HG03045 (cell line): Measurements from ENCODE around the gene ANKRD39.
"Not testable (repeated sequence)": the region's sequence is repeated elsewhere in the genome, so short reads cannot be mapped to it uniquely, and the experiment has no call there.

ENCODE experiments used
- ATAC-seq: cut with Tn5 transposase; IDR thresholded peaks from one replicate; pipeline ENCODE4 v1.9.1; 2021; ENCODE audit warnings: mild to moderate bottlenecking, moderate library complexity; ENCODE audit not compliant: unreplicated experiment

ANKRD39 gene

DNA sequence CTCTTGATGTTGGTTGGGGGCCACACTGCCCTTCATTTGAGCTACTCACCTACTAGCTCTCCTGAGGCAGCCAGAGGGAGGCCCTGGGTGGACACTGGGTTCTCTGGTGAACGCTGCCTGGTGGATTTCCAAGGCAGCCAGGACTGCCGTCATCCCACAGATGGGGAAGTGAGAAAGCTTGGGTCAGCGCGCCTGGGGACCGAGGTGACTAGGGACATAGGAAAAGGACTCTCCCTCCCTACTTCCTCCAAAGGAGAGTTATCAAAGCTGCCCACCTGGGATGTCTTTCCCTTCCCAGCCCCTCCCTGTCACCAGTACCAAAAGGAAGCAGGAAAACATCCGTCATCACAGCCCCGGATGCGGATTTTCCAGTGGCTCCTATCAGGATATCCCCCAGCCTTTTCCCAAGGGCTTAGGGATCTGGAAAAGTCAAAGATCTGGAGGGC is 15.9 kb upstream of the ANKRD39 start:
- no peak for ATAC-seq

DNA sequence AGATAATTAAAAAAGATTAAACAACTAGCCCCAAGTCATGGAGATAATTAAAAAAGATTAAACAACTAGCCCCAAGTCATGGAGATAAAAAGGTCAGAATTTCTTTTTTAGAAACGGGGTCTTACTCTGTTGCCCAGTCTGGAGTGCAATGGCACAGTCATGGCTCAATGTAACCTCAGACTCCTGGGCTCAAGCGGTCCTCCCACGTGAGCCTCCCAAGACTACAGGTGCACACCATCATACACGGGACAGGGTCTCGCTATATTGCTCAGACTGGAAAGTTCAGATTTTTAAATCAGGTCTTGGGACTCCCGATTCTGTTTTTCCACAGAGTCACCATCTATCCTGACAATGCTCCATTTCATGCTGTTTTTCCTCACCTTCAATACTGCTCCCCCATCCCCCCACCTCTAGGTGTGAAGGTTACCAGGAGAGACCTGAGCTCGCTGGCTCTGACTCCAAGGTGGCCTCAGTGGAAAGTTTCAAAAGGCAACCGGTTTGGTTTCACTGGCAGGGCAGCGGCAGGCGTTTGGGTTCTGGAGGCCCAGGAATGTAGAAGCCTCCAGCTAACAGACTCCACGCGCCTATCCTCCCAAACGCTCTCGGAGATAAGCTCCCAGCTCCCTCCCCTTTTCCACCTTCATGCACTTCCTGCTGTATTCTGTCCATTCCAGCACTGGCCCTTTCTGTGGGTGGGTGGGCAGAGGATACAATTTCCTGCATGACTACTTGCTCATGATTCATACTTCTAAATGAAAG is 15.0 kb upstream of the ANKRD39 start:
- no peak for ATAC-seq

DNA sequence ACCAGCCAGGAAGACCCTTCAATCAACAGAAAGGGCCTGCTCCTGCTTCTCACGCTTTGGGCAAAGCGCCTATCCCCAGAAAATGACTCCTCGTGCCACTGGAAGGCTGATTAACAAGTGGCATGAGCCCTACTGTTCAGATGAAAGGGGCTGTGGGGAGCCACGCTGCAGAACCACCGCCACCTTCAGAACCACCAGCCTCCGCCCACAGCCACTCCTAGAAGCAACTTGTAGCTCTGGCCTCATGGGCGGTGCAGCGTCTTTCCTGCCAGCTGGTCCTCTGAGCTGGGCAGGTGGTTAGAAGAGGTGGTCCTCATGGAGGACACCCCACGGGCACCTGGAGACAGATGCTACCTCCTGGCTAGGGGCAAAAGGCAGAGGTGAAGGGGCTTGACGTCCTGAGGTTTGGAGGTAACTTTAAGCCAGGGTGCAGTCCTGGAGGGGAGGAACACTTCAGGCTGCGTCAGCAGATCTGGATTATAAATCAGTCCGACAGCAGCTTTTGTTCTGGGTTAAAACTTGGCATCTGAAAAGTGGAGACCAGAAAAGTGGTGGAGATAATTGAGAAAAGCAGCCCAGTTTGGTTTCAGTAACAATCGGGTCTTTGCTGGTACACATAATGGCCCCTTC is 12.9 kb upstream of the ANKRD39 start:
- ATAC-seq, result no peak

DNA sequence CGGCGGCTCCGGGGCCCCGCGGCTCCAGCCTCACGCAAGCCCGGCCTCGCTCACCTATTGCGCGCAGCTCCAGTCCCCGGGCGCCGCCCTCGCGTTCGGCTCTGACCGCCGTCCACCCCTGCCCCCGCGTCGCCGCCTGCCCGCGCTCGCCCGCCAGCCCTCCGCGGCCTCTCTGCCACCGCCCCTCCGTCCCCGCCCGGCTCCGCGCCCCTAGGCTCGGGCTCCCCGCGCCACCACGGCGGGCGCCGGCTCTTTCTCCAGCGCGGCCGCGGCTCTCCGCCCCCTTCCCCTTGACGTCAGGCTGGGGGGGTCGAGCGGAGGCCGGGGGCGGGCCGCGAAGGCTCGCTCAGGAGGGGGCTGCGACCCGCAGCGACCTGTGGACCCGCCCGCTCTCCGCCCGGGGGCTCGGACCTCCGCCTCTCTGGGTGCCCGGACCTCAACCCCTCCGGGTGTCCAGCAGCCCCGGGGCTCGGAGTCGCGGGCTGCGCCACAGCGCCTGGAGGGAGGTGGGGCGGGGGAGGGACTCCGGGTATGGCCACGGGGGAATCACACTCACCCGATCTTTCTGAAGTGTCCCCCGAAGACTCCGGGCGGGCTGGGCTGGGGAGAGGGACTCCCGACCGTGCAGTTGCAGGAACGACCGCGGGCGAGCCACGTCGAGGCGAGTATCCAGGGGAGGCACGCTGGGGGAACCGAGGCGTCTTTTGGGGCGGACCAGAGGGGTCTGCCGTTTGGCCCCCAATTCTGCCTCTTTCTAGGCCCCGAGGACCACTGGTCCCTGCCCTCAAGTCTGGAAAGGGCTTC is 12.2 kb upstream of the ANKRD39 start, which contains the start of gene SEMA4C:
Gene SEMA4C (minus strand): TSS at position 259 of the 804 bp plus-strand sequence. CDS start 2,194 bp downstream, outside the sequence.
- no peak for ATAC-seq

DNA sequence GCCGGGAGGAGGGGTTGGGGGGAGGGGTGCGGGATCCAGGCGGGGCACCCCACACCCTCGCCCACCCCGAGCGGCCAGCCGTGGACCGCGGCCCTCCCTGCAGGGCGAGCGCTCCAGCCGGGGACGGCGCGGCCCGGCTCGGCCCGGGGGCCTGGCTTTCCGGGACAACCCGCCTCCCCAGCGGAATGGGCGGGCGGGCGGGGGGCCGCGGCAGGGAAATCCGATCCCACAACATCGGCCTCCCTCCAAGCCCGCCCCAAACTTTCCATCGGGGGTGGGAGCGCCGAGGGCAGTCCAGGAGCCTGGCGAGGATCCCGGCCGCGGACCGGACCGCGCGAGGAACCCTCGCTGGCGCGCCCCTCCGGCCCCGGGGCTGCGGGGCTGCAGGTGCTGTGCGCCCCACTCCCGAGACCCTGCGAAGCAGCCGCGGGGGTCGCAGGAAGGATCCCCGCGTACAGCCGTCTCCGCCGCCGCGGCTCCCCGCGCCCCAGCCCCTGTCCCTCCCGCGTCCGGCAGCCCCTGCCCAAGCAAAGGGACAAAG is 11.5 kb upstream of the ANKRD39 start:
- ATAC-seq, result peak; percentile 11

DNA sequence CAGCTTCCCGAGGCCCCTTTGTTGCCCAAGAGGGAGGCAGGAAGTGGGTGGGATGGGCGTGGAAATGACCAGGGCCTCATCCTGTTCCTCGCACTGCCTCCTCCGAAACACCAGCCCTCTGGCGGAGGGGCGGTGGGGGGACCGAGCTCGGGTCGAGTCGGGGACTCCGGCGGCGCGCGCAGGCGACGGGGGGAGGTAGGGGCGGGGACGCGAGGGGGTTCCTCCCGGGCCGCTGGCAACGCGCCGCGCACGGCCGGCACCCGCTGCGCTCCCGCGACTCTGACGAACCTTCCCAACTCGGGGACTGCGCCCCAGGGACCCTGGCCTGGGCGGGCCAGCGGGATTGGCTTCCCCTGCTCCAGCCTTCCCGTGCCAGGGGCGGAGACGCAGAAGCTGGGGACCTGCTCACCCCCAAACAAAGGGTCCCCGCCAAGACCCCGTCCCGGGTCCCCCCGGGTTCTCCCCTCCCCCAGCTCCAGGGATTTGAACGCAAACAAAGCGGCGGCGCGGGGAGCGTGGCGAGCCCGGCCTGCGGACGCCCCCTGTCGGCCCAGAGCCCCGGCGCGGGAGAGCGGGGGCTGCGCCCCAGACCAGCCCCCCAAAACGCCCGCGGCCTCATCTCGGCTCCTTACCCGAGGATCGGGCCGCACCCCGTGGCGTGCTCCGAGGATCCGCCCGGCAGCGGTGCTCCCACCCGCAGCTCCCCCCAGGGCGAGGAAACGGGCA is 10.9 kb upstream of the ANKRD39 start:
- ATAC-seq, result peak; percentile 41

DNA sequence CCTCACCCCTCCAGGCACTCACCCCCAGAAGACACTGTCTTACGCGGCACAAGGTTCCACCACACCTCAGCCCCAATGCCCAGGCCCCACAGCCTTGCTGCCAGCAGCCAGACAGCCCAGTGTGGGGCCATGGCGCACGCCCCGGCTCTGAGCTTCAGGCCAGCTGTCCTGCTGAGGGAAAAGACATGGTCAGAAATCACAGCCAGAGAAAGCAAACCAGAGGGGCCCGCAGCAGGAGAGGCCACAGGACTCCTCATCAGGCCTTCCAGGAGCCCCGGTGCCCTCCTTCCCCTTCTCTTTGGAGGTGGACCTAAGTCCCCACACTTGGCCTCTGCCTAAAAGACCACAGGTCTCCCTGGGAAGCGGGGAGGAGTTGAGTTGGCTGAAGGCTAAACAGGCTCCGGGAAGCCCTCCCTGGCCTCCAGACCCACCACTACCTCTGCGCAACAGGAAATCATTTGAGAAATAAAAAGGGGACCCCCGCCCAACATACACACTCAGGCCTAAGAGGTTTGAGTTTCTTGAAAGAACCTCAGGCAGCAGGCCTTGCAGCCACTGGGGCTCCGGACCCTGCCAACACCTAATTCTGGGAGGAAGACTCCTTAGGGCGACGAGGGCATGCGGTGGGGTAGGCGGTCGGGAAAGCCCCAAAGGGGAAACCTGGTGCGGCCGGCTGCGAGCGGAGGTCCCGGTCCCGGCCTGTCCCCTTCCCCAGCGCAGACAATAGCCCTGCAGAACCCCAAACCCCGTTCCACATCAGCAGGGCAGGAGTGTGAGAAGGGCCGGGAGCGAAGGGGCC is 10.1 kb upstream of the ANKRD39 start:
- peak; percentile 13 for ATAC-seq

DNA sequence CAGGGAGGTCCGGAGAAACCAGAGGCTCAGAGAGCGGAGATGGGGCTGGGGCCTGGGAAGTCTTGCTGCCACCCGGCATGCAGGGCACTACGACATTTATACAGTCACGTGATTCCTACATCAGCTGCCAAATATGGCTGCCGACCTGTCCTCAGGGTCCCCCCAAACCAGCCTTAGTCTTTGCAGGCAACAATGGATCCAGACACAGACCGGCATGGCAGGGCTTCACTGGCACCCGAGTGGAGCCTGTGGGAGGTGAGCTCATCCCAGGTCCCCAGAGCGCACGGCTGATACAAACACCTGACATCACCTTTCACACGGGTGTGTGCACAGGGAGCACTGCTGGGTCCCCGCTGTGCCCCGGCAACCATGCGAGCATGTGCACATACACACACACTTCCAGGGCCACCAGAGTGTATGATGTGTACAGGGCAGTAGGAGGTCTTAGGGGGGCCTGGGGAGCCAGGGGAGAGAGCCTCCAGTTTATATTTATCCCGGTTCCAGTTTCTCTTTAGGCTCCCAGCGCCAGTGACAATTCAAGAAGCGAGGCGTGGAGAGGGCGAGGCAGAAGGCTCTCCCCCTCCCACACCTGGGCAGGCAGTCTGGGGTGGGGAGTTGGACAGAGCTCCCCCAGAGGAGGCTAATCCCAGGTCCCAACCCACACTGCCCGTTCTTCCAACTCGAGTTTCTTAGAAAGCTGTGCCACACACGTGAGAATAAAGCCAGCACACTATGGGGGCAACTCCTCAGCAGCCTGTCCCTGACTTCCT is 9.4 kb upstream of the ANKRD39 start:
- ATAC-seq, result no peak

DNA sequence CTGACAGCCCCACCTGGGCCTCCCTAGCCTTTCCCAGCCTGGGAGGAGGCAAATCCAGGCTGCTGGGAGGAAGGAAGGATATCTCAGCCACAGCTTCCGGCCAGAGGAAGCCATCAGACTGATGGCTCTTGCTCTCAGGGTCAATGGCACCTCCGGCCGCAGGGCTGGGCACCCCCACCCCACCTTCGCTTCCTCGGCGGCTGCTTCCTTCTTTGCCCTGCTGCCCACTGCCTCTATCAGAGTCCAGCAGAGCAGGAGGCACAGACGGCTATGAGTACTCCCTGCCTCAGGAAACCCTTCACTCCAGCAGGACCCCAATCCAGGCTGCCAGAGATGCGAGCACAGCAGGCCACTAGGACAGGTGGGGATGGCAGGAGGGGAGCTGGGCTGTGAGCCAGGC is 8.8 kb upstream of the ANKRD39 start:
- ATAC-seq, result no peak

DNA sequence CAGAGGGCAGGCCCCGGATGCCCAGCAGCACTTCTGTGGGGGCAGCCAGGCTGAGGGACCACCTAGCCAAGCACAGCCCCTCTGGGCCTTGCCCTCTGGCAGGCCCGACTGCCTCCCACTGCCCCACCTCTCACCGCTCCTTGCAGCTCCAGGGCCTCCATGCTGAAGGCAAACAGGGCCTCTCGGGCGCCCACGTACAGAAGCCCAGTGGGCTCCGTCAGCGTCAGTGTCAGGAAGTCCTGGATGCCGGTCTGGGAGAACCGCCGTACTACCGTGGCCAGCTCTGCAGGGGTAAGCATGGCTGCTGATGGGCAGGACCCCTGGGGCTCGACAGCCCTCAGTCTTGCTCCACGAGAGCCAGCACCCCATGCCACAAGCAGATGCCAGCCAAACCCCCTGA is 8.3 kb upstream of the ANKRD39 start:
- ATAC-seq, result no peak

DNA sequence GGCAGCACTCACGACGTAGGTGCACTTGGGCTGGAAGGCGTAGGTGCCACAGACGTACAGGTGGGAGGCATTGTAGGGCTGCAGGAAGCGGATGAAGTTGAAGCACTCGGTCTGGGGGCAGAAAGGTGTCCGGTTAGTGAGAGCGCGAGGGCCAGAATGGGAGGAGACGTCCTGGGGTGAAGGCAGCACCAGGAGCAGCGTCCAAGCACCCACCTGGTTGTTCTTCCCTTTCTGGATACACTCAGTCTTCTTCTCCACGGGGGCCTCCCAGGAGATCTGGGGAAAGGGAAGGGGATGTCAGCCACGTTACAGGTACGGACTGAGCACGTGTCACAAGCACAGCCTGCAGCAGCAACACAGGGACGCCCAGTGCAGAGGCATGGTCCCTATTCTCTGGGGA is 7.8 kb upstream of the ANKRD39 start:
- ATAC-seq, result no peak

DNA sequence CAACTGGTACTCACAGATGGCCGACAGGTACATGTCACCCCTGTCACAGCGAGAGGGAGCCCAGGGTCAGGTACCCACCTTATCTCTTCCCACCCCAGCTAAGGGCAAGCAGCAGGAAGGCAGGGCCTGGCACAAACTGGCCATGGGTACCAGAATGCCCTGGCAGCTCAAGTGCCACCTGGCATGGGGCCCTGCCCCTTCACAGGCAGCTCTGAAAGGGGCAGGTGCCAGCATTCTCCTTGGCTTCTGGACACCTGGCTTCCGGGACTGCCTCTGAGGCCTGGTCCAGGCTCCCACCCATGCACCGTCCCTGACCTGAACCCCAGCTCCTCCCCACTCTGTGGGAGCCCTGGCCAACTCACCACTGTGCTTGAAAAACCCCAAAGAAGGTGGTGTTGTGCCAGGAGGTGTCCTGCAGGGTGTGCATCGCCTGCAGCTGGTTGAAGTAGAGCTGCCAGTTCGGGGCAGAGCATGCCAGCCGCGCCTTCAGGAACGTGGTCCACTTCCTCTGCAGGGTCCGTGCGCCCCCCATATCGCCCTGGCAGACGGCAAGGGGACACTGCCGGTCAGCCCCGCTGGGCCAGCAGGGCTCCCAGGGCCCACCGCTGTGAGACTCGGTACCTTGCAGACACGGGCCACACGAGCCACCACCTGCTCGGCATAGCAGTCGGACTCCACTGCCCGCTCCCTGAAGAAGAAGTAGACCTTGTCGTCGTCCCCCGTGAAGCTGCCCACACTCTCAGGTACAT is 6.7 kb upstream of the ANKRD39 start:
- ATAC-seq, result no peak

DNA sequence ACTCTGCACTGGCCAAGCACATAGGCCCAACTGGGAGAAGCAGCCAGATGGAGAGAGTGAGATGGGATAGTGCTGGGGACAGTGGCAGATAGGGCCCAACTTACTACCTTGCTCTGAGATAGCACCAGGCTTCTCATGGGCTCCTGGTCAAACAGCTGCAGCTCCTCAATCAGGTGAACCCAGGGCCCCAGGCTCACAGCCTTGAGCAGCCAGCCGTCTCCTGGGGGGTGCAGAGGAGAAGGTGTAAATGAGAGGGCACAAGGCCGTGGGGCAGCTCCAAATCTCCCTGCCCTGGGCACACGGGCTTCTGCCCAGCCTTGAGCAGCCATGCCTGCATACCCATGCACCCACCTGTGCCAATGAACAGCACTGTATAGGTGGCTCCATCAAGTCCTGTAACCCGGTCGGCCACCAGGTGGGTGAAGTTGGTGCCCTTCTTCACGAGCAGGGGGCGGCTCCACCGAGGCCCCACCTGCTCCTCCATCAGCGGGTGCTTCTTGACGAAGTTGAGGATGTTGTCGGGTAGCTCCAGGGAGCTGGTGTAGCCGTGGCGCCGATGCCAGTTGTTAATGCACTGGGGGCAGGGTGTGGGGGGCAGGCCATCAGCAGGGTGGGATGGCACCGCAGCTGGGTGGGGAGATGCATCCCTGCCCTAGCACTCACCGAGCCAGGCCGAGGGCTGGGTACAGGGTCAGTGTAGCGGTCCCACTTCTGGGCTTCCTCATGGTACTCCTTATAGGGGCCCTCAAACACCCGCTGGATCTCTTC is 5.9 kb upstream of the ANKRD39 start:
- no peak for ATAC-seq

DNA sequence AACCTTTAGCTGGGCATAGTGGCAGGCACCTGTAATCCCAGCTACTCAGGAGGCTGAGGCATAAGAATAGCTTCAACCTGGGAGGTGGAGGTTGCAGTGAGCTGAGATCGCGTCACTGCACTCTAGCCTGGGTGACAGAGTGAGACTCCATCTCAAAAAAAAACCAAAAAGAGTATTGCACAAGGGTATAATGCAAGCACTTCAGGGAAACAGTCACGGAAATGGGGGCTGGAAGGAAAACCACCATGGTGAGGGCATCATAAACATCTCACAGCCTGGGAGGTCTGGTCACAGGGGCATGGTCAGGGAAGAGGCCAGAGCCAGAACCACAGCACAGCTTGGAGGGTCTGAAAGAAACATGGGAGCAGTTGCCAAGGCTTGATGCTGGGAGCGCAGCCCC is 5.2 kb upstream of the ANKRD39 start:
- ATAC-seq, result not testable (repeated sequence)

DNA sequence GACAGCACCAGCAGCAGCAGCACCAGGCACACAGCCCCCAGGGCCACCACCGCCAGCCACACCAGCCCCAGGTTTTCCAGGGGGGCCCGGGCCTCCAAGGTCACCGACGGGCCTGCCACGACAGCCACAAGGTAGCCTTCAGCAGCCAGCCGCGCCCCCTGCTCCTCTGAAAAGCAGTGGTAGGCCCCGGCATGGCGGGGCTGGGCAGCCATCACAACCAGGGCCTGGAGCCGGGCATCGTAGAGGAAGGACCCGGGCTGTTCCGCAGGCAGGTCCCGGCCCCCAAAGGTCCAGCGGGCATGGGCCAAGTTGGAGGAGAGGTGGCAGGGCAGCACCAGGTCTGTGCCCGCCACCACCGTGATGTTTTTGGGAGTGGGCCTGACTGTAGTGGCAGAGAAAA is 3.3 kb upstream of the ANKRD39 start:
- no peak for ATAC-seq

DNA sequence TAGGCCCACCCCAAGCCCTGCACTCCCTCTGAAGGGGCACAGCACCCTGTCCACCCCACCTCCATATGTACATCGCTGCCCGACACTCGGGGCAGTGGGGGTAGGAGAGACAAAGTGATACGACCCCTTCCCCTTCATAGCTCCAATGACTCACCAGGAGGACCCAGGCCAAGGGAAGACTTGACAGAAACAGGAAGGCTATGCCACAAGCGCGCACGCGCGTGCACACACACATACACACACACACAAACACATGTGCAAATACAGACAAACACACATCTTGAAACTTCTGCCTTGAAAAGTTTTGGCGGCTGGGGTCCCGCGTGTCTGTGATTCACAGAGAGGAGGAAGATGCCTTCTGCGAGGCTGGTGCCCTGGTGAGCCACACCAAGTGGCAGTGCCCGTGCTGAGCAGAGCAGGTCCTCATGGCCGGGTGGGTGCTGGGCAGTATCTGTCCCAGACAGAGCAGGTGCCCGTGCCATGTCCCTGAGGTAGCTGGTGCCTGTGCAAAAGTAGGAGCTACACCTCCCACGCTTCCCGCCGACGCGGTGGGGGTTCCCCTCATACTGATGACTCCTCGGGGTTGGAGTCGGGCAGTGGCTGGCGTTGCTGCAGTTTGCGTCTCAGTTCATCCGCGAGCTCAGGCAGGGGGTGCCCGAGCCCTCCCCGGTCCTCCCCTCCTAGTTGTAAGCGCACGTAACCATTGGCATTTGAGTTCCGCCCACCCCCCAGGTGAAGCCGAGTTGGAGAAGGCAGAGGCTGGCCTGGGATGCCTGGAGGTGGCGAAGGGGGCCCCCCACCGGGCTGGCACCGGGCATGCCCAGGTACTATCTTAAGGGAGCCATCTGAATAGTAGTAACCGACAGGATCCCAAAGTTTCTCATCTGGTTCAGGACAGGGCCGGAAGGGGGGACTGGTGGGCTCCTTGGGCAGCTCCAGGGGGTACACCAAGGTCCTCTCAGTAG is 2.5 kb upstream of the ANKRD39 start:
- no peak for ATAC-seq

DNA sequence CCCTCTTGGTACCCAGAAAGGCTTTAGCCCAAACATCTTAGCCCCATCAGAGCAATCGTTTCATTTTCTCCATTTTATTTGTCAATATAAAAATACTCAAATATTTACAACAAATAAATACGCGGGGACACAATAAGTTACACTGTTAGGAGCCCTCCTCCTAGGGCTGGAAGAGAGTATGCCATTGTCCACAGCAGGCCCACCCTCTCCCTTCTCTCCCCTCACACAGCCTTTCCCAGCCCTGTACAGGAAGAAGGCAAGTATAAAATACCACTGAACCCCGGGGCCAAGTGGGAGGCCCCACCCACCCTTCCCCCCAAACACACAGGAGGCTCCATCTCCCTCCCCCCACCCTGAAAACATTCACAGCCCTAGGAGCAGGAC is 1.9 kb upstream of the ANKRD39 start:
- no peak for ATAC-seq
